WI38 (cell line): ENCODE results near the gene MED25.

Experiments
- H3K4me3 ChIP-seq: 2 replicates; pipeline ENCODE4 v1.5.1; 2011; ENCODE audit warnings: low read depth, mild to moderate bottlenecking, control low read depth, low read length
- TF ChIP-seq, protein P1 (sequence below): IDR thresholded peaks from 2 replicates; pipeline ENCODE4 v1.5.1; 2012; ENCODE audit warnings: low read depth, mild to moderate bottlenecking, control low read depth, low read length

The MED25 gene

GRCh38 chr19:49855277-49855675 is 37.2 kb downstream of the MED25 start:
- no peak overlapping the region for H3K4me3 ChIP-seq
- TF ChIP-seq, protein P1, sequence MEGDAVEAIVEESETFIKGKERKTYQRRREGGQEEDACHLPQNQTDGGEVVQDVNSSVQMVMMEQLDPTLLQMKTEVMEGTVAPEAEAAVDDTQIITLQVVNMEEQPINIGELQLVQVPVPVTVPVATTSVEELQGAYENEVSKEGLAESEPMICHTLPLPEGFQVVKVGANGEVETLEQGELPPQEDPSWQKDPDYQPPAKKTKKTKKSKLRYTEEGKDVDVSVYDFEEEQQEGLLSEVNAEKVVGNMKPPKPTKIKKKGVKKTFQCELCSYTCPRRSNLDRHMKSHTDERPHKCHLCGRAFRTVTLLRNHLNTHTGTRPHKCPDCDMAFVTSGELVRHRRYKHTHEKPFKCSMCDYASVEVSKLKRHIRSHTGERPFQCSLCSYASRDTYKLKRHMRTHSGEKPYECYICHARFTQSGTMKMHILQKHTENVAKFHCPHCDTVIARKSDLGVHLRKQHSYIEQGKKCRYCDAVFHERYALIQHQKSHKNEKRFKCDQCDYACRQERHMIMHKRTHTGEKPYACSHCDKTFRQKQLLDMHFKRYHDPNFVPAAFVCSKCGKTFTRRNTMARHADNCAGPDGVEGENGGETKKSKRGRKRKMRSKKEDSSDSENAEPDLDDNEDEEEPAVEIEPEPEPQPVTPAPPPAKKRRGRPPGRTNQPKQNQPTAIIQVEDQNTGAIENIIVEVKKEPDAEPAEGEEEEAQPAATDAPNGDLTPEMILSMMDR: no peak

GRCh38 chr19:49855676-49856573 is 37.8 kb downstream of the MED25 start:
- TF ChIP-seq, protein P1: no peak
- no peak overlapping the region for H3K4me3 ChIP-seq

DNA sequence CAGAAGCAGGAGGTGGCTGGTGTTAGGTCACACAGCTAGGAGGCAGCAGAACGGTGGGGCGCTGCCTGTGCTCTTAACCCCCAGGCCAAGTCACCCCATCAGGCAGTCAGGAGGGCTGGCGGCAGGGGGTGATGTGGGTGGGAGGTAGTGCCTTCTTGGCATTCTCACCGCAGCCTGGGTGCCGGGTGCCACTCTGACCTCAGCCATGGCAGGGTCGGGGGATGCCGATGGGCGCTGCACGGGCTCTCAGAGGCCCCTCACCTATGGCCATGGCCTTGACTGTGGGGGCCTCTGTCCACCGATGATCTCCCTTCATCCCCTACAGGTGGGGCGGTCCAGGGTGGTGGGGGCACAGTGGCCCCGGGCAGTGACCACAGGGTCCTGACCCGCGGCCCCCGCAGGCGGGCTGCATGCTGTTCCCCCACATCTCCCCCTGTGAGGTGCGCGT is 38.5 kb downstream of the MED25 start:
- TF ChIP-seq, protein P1: no peak
- no peak overlapping the region for H3K4me3 ChIP-seq

DNA sequence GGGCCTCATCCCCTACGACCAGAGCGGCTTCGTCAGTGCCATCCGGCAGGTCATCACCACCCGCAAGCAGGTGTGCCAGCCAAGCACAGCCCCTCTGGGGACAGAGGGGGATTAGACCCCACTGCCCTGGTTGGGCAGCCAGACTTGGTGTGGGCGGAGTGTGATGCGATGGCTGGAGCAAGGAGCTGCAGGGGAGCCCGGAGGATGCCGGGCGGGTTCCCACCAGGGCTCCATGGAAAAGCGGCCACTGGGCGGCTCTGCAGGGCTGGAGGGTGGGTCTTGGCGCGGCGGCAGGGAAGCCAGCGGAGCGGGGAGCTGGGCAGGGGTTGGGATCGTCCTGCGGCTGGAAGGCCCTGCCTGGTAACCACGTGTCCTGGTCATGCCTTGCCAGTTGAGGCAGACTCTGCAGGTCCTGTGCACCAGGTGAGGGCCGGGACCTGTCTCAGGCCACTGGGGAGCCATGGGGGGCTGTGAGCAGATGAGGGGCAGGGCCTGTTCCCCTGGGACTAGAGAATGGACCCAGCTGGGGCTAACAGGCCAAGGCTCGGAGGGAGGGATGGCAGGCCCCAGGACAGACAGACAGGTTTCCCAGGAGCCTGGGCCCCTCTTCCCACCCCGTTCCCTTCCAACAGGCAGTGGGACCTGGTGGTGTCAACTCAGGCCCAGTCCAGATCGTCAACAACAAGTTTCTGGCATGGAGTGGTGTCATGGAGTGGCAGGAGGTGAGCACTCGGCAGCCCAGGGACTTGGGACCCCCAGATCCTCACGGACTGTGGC is 39.2 kb downstream of the MED25 start:
- TF ChIP-seq, protein P1: no peak
- H3K4me3 ChIP-seq: no peak overlapping the region

DNA sequence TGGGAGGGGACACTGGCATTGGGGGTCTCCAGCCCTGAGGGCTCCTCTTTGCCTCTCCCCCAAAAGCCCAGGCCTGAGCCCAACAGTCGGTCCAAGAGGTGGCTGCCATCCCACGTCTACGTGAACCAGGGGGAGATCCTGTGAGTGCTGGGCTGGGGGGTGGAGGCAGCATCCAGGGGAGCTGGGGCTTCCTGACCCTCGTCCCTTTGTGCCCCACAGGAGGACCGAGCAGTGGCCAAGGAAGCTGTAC is 39.7 kb downstream of the MED25 start:
- TF ChIP-seq, protein P1: no peak
- no peak overlapping the region for H3K4me3 ChIP-seq

GRCh38 chr19:49858088-49858985 is 40.2 kb downstream of the MED25 start:
- H3K4me3 ChIP-seq: no peak overlapping the region
- TF ChIP-seq, protein P1: no peak
